A549 (cell line): ENCODE results near the gene CMAS.

Source experiments
- CTCF ChIP-seq: fragments of >200 bp; sonication (Bioruptor Twin); formaldehyde crosslinking; IDR thresholded peaks from 3 replicates; pipeline ENCODE4 v1.5.1; 2016
- RCOR1 ChIP-seq: fragments of 150-350 bp; IDR thresholded peaks from 2 replicates; pipeline ENCODE4 v1.6.1; 2014; ENCODE audit warnings: antibody characterized with exemption, low read length, low read depth

- TF ChIP-seq RCOR1 (no peak), CTCF (no peak)
Observed at GRCh38 chr12:22038734-22039133, 7.3 kb upstream of the CMAS start.
